HCT116 (cell line): ENCODE results near the gene PCDHA9. TPM values are rescaled to one million over a fixed set of nuclear protein-coding genes. Genes with fewer than 3 reads are reported as not detected.
A peak's percentile ranks its signal among the peaks of the same experiment; 100 is the strongest.

Experiments used
- ATAC-seq: fragments of 200-7000 bp; cut with Tn5 transposase; 2 replicates; pipeline ENCODE4 v1.9.1; 2020; ENCODE audit warnings: mild to moderate bottlenecking, moderate library complexity
- BruUV-seq: library from RNA; stranded (reverse); fragments of 400-500 nt; replicated peaks from 2 replicates; lab custom pipeline; 2021; lab: Mats Ljungman, UMichigan
- CTCF ChIA-PET: fragments of 300-600 bp; sonication (Branson Sonifier 250); formaldehyde crosslinking; loops from one replicate; lab custom pipeline; 2021; ENCODE audit warnings: antibody characterized with exemption; lab: Charles Lee
- POLR2A ChIA-PET: fragments of 300-600, 350-600 bp; sonication (Branson Sonifier 250); formaldehyde crosslinking; loops from one replicate; lab custom pipeline; 2021; ENCODE audit warnings: antibody characterized with exemption; lab: Charles Lee
- RAD21 ChIA-PET, 2 experiments: fragments of 300-600 bp; sonication (Branson Sonifier 250); formaldehyde crosslinking; loops; one replicate each; lab custom pipeline; 2023; ENCODE audit warnings: low total read pairs in 2 of 2; ENCODE audit not compliant: uncharacterized antibody in 2 of 2, unreplicated experiment in 2 of 2, low non-redundant PET in 1 of 2; lab: Charles Lee
- DNase-seq: peaks from one replicate; pipeline ENCODE4 v3.0.0-alpha.2; 2010; ENCODE audit warnings: low read depth, low spot score
- H2AFZ ChIP-seq: fragments of 200-600 bp; shearing (Covaris generic), sonication (generic); 2 replicates; pipeline ENCODE4 v1.6.1; 2017; ENCODE audit warnings: low read depth, mixed run types, mixed read lengths, antibody characterized with exemption, low read length; ENCODE audit not compliant: poor library complexity, severe bottlenecking
- H3K27ac ChIP-seq: 2 replicates; pipeline ENCODE4 v1.5.1; 2012; ENCODE audit warnings: low read depth, low read length
- H3K27me3 ChIP-seq: fragments of 200-600 bp; sonication (generic); 2 replicates; pipeline ENCODE4 v1.6.1; 2016; ENCODE audit warnings: mixed run types, low read length, mixed read lengths; ENCODE audit not compliant: insufficient read depth
- H3K36me3 ChIP-seq, 2 experiments: fragments of 200-500 bp in 1 of 2; fragments of 200-600 bp in 1 of 2; sonication (Bioruptor generic) in 1 of 2; sonication (generic) in 1 of 2; 2 replicates each; pipeline versions ENCODE4 v1.5.1 to v1.6.1; 2014 to 2016; ENCODE audit warnings: low read length in 2 of 2, inconsistent platforms in 1 of 2, mixed read lengths in 1 of 2, mixed run types in 1 of 2; ENCODE audit not compliant: insufficient read depth in 2 of 2, control insufficient read depth in 1 of 2
- H3K4me1 ChIP-seq, 2 experiments: fragments of 200-600 bp in 1 of 2; sonication (generic) in 1 of 2; 2 replicates each; pipeline versions ENCODE4 v1.5.1 to v1.6.1; 2012 to 2017; ENCODE audit warnings: low read length in 2 of 2, inconsistent platforms in 1 of 2, mild to moderate bottlenecking in 1 of 2, mixed read lengths in 1 of 2, mixed run types in 1 of 2, moderate library complexity in 1 of 2; ENCODE audit not compliant: insufficient read depth in 2 of 2, control insufficient read depth in 1 of 2
- H3K4me2 ChIP-seq: fragments of 200-600 bp; sonication (generic); 2 replicates; pipeline ENCODE4 v1.6.1; 2017; ENCODE audit warnings: mixed run types, low read length, mixed read lengths
- H3K4me3 ChIP-seq, 2 experiments: fragments of 200-600 bp in 1 of 2; sonication (generic) in 1 of 2; replicated peaks in 1 of 2; 2 replicates each; pipeline ENCODE4 v1.5.1; 2011 to 2016; ENCODE audit warnings: low read length in 2 of 2, control low read depth in 1 of 2, low read depth in 1 of 2, mild to moderate bottlenecking in 1 of 2, mixed read lengths in 1 of 2, mixed run types in 1 of 2
- H3K79me2 ChIP-seq: fragments of 200-600 bp; sonication (generic); 2 replicates; pipeline ENCODE4 v1.6.1; 2017; ENCODE audit warnings: mild to moderate bottlenecking, mixed run types, low read length, moderate library complexity, mixed read lengths; ENCODE audit not compliant: insufficient read depth
- H3K9ac ChIP-seq: fragments of 200-600 bp; sonication (generic); 2 replicates; pipeline ENCODE4 v1.6.1; 2016; ENCODE audit warnings: low read length, mixed read lengths
- H3K9me2 ChIP-seq: fragments of 200-600 bp; sonication (generic), shearing (Covaris generic); 2 replicates; pipeline ENCODE4 v1.6.1; 2017; ENCODE audit warnings: mixed run types, mild to moderate bottlenecking, moderate library complexity; ENCODE audit not compliant: insufficient read depth
- H3K9me3 ChIP-seq, 2 experiments: fragments of 200-500 bp in 1 of 2; fragments of 200-600 bp in 1 of 2; sonication (Bioruptor generic) in 1 of 2; sonication (generic) in 1 of 2; 2 replicates each; pipeline ENCODE4 v1.6.1; 2014 to 2017; ENCODE audit warnings: low read length in 2 of 2, mixed read lengths in 2 of 2, inconsistent platforms in 1 of 2, low read depth in 1 of 2, mild to moderate bottlenecking in 1 of 2, mixed run types in 1 of 2, moderate library complexity in 1 of 2; ENCODE audit not compliant: control insufficient read depth in 1 of 2, insufficient read depth in 1 of 2
- H4K20me1 ChIP-seq: fragments of 200-600 bp; sonication (generic), shearing (Covaris generic); 2 replicates; pipeline ENCODE4 v1.6.1; 2017; ENCODE audit warnings: mixed run types, mild to moderate bottlenecking, moderate library complexity; ENCODE audit not compliant: insufficient read depth
- CBX3 ChIP-seq: IDR thresholded peaks from 2 replicates; pipeline ENCODE4 v1.6.1; 2012; ENCODE audit warnings: low read depth
- CEBPB ChIP-seq: IDR thresholded peaks from 2 replicates; pipeline ENCODE4 v1.6.1; 2012; ENCODE audit warnings: low read depth
- CTCF ChIP-seq, 3 experiments: fragments of 200-600 bp in 1 of 3; sonication (generic) in 1 of 3; IDR thresholded peaks in 2 of 3; conservative IDR thresholded peaks in 1 of 3; 2 replicates each; pipeline ENCODE4 v1.5.1; 2012 to 2017; ENCODE audit warnings: low read depth in 2 of 3, low read length in 2 of 3, antibody characterized with exemption in 1 of 3, borderline replicate concordance in 1 of 3, control low read depth in 1 of 3, mild to moderate bottlenecking in 1 of 3, mixed read lengths in 1 of 3, mixed run types in 1 of 3, moderate library complexity in 1 of 3; ENCODE audit not compliant: insufficient read depth in 1 of 3
- EGR1 ChIP-seq: IDR thresholded peaks from 2 replicates; pipeline ENCODE4 v1.6.1; 2012; ENCODE audit warnings: low read depth
- ELF1 ChIP-seq: IDR thresholded peaks from 2 replicates; pipeline ENCODE4 v1.6.1; 2012; ENCODE audit warnings: low read depth, borderline replicate concordance
- JUND ChIP-seq: IDR thresholded peaks from 2 replicates; pipeline ENCODE4 v1.6.1; 2012
- POLR2AphosphoS5 ChIP-seq: IDR thresholded peaks from 2 replicates; pipeline ENCODE4 v1.6.1; 2011; ENCODE audit warnings: mild to moderate bottlenecking, low read depth, low read length, moderate library complexity
- RAD21 ChIP-seq: IDR thresholded peaks from 2 replicates; pipeline ENCODE4 v1.6.1; 2012; ENCODE audit warnings: low read depth, mild to moderate bottlenecking
- REST ChIP-seq: IDR thresholded peaks from 2 replicates; pipeline ENCODE4 v1.6.1; 2012; ENCODE audit warnings: low read depth
- SRF ChIP-seq: IDR thresholded peaks from 2 replicates; pipeline ENCODE4 v1.6.1; 2012; ENCODE audit warnings: low read depth
- TCF7L2 ChIP-seq: IDR thresholded peaks from 2 replicates; pipeline ENCODE4 v1.7.0; 2011; ENCODE audit warnings: borderline replicate concordance, inconsistent platforms; ENCODE audit not compliant: insufficient read depth, insufficient read length; ENCODE audit errors: extremely low read depth
- YY1 ChIP-seq: IDR thresholded peaks from 2 replicates; pipeline ENCODE4 v1.6.1; 2011; ENCODE audit warnings: low read length, low read depth, moderate library complexity, mild to moderate bottlenecking; ENCODE audit not compliant: insufficient replicate concordance; ENCODE audit errors: extremely low read depth
- ZBTB33 ChIP-seq: IDR thresholded peaks from 2 replicates; pipeline ENCODE4 v1.6.1; 2011; ENCODE audit warnings: mild to moderate bottlenecking, low read length, moderate library complexity; ENCODE audit not compliant: insufficient replicate concordance; ENCODE audit errors: extremely low read depth
- ZFX ChIP-seq: fragments of 450-650 bp; IDR thresholded peaks from 2 replicates; pipeline ENCODE4 v1.6.1; 2017
- intact Hi-C: fragments of 100-400 bp; cut with micrococcal nuclease; formaldehyde crosslinking; loops from 2 replicates; pipeline ENCODE4 v1.10.0; 2022
- total RNA-seq: library from RNA; stranded (reverse); gene quantifications from one replicate; pipeline ENCODE4 v1.2.1, GENCODE V29; 2021; ENCODE audit not compliant: unreplicated experiment

Gene PCDHA9
- total RNA-seq, 1 experiment from 2014 or later = not detected

GRCh38 chr5:140881889-140882590 lies 33.9 kb downstream of the PCDHA9 start, which contains the start of gene PCDHA13 (continued):
- no peak for TF ChIP-seq ZBTB33
- no peak for TF ChIP-seq CEBPB
- TF ChIP-seq TCF7L2 = no peak
- no peak for TF ChIP-seq EGR1
- TF ChIP-seq YY1 = no peak

GRCh38 chr5:140882591-140882899 lies 34.4 kb downstream of the PCDHA9 start:
- peak; percentile 46 for DNase-seq
- POLR2A ChIA-PET = interaction anchor here (2.1 kb wide), 1 partner anchor 158 kb away, joined by 4 read pairs; no protein-coding TSS in a partner anchor
- no peak overlapping the region for H3K4me2 ChIP-seq

More at GRCh38 chr5:140882591-140882899, 34.4 kb downstream of the PCDHA9 start:
- ATAC-seq = peak; percentile 69
- Histone ChIP-seq H3K4me1 (no peaks in the 10 kb centered on the region), H3K4me3 (no peak overlapping the region), H3K79me2 (no peaks in the 10 kb centered on the region), H4K20me1 (no peaks in the 10 kb centered on the region), H3K9ac (no peak overlapping the region), H3K9me2 (no peaks in the 10 kb centered on the region; the same call in 1 of the 2 replicates), H3K27ac (no peak overlapping the region), H3K27me3 (no peaks in the 10 kb centered on the region)
- RAD21 ChIA-PET = interaction anchor here (0.9 to 1.6 kb wide), 3 partner anchors 157 to 159 kb away, joined by 3 to 8 read pairs (median 3); no protein-coding TSS in a partner anchor
- no TSS peak for BruUV-seq
- TF ChIP-seq SRF = no peak
- TF ChIP-seq RAD21 = peak; percentile 89
- no peak for TF ChIP-seq ZFX
- no peak; the same call in 1 of the 2 replicates for TF ChIP-seq REST
- no peak for TF ChIP-seq ELF1
- TF ChIP-seq CBX3 = no peak
- peak; percentile 59 to 75 (median 60) for TF ChIP-seq CTCF (IDR thresholded peaks at IDR 0.05 in 2 of 3, conservative IDR thresholded peaks at IDR 0.05 in 1 of 3; ENCODE audit: borderline replicate concordance in 1 of 3, insufficient read depth in 1 of 3, low read depth in 2 of 3, low read length in 2 of 3)
- no peak for TF ChIP-seq POLR2AphosphoS5
- TF ChIP-seq JUND = no peak
- TF ChIP-seq, all 23 proteins: peak for 2
- CTCF ChIA-PET = interaction anchor here (1.4 kb wide), 1 partner anchor 157 kb away, joined by 3 read pairs; no protein-coding TSS in a partner anchor
- Histone ChIP-seq H3K36me3 (no peaks in the 10 kb centered on the region), H3K9me3 (no peaks in the 10 kb centered on the region), H2AFZ (no peak overlapping the region)
- intact Hi-C loops = loop anchor here (1.0 kb wide), 1 partner anchor 159 kb away; no protein-coding TSS in a partner anchor
